Measurements from ENCODE around the gene IL18.
"Not testable (repeated sequence)": the region's sequence is repeated elsewhere in the genome, so short reads cannot be mapped to it uniquely, and the experiment has no call there.

IL18 gene

GRCh38 chr11:112100462-112100861, 63.4 kb downstream of the IL18 start:
- Histone ChIP-seq H3K4me1 (ENCODE audit: control insufficient read depth in 5 of 5, insufficient read depth in 5 of 5, low read length in 5 of 5) (no peaks in the 10 kb centered on the region), H3K9ac (ENCODE audit: low read length in 5 of 5) (no peak overlapping the region), H3K27me3 (ENCODE audit: control insufficient read depth in 5 of 5, insufficient read depth in 4 of 5, low read length in 5 of 5) (no peaks in the 10 kb centered on the region), H3K36me3 (ENCODE audit: control insufficient read depth in 5 of 5, insufficient read depth in 5 of 5, low read length in 5 of 5) (peaks cover 11 to 22% (median 18%) of the 10 kb centered on the region in 5 donors), H3K9me3 (ENCODE audit: control insufficient read depth in 5 of 5, low read length in 5 of 5) (no peaks in the 10 kb centered on the region), H3K4me3 (ENCODE audit: low read depth in 1 of 5, low read length in 5 of 5) (no peak overlapping the region), H3K27ac (ENCODE audit: low read depth, low read length) (no peak overlapping the region)

- Histone ChIP-seq H3K27me3 (ENCODE audit: control insufficient read depth in 5 of 5, insufficient read depth in 4 of 5, low read length in 5 of 5) (no peaks in the 10 kb centered on the region), H3K9ac (ENCODE audit: low read length in 5 of 5) (no peak overlapping the region), H3K36me3 (ENCODE audit: control insufficient read depth in 5 of 5, insufficient read depth in 5 of 5, low read length in 5 of 5) (peaks cover 18 to 35% (median 32%) of the 10 kb centered on the region in 5 donors), H3K27ac (ENCODE audit: low read depth, low read length) (no peak overlapping the region), H3K4me1 (ENCODE audit: control insufficient read depth in 5 of 5, insufficient read depth in 5 of 5, low read length in 5 of 5) (no peaks in the 10 kb centered on the region), H3K4me3 (ENCODE audit: low read depth in 1 of 5, low read length in 5 of 5) (no peak overlapping the region), H3K9me3 (ENCODE audit: control insufficient read depth in 5 of 5, low read length in 5 of 5) (no peaks in the 10 kb centered on the region)
Observed at GRCh38 chr11:112097734-112098528, 66.0 kb downstream of the IL18 start.

GRCh38 chr11:112096194-112096593, 67.7 kb downstream of the IL18 start:
- Histone ChIP-seq H3K4me3 (ENCODE audit: low read depth in 1 of 5, low read length in 5 of 5) (no peak overlapping the region), H3K4me1 (ENCODE audit: control insufficient read depth in 5 of 5, insufficient read depth in 5 of 5, low read length in 5 of 5) (no peaks in the 10 kb centered on the region), H3K9me3 (ENCODE audit: control insufficient read depth in 5 of 5, low read length in 5 of 5) (no peaks in the 10 kb centered on the region), H3K27ac (ENCODE audit: low read depth, low read length) (no peak overlapping the region), H3K27me3 (ENCODE audit: control insufficient read depth in 5 of 5, insufficient read depth in 4 of 5, low read length in 5 of 5) (no peaks in the 10 kb centered on the region), H3K36me3 (ENCODE audit: control insufficient read depth in 5 of 5, insufficient read depth in 5 of 5, low read length in 5 of 5) (peaks cover 28 to 53% (median 48%) of the 10 kb centered on the region in 5 donors), H3K9ac (ENCODE audit: low read length in 5 of 5) (no peak overlapping the region)

DNA sequence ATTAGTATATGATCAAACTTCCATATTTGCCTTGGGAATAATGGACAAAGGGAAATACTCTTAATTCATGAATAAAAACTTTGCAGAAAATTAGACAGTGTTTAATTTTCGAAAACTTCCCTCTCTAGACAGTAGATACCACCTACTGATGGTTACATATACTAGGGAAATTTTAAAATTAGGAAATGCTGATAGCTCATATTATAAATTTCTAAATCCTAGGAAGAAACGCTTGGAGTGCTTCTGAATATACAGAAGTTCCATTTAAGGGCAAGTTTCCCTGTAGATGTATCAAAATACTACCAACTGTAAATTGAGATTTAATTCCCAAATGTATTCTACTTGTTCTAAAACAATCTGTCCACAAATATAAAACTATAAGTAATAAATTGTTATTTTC, 68.6 kb downstream of the IL18 start:
- H3K4me3 ChIP-seq (ENCODE audit: low read depth in 1 of 5, low read length in 5 of 5); H3K4me1 ChIP-seq (ENCODE audit: control insufficient read depth in 5 of 5, insufficient read depth in 5 of 5, low read length in 5 of 5); H3K9me3 ChIP-seq (ENCODE audit: control insufficient read depth in 5 of 5, low read length in 5 of 5); H3K9ac ChIP-seq (ENCODE audit: low read length in 5 of 5); H3K27ac ChIP-seq (ENCODE audit: low read depth, low read length); H3K27me3 ChIP-seq (ENCODE audit: control insufficient read depth in 5 of 5, insufficient read depth in 4 of 5, low read length in 5 of 5): not testable (repeated sequence)
- H3K36me3 ChIP-seq (ENCODE audit: control insufficient read depth in 5 of 5, insufficient read depth in 5 of 5, low read length in 5 of 5): peaks cover 33 to 62% (median 56%) of the 10 kb centered on the region in 5 donors
